ENCODE data around the gene VPS13C.

DNA sequence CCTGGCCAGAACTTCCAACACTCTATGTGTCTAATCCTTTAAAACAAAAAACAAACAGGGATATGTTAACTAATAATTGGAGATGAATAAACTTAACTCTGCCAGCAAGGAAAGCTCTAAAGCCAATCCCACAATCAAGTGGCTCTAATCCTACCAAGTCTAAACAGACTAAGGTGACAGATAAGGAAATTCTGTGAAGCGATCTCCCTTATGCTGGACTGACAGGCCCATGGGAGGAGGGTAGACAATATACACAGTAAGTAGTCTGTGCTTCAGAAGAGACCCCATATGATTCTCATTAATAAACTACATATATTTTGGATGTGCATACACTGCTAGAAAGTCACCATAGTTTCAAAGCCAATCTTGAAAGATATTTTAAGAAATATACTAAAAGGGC is 10.1 kb downstream of the VPS13C start:
- TF ChIP-seq, protein P1, sequence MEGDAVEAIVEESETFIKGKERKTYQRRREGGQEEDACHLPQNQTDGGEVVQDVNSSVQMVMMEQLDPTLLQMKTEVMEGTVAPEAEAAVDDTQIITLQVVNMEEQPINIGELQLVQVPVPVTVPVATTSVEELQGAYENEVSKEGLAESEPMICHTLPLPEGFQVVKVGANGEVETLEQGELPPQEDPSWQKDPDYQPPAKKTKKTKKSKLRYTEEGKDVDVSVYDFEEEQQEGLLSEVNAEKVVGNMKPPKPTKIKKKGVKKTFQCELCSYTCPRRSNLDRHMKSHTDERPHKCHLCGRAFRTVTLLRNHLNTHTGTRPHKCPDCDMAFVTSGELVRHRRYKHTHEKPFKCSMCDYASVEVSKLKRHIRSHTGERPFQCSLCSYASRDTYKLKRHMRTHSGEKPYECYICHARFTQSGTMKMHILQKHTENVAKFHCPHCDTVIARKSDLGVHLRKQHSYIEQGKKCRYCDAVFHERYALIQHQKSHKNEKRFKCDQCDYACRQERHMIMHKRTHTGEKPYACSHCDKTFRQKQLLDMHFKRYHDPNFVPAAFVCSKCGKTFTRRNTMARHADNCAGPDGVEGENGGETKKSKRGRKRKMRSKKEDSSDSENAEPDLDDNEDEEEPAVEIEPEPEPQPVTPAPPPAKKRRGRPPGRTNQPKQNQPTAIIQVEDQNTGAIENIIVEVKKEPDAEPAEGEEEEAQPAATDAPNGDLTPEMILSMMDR (IDR thresholded peaks at IDR 0.05) = no peak
- no peak for TF ChIP-seq EZH2 (IDR thresholded peaks at IDR 0.05)

All from neural progenitor cell (in vitro differentiated cells).